Myocyte (in vitro differentiated cells): ENCODE results near the gene SLC12A8. TPM values are rescaled to one million over a fixed set of nuclear protein-coding genes. Genes with fewer than 3 reads are reported as not detected.

ENCODE experiments used
- DNase-seq: peaks from one replicate; pipeline ENCODE4 v3.0.0-alpha.2; 2012; ENCODE audit warnings: low read depth
- total RNA-seq: library from RNA; depleted of rRNA; stranded (reverse); fragments of >200 nt; gene quantifications from 2 replicates; pipeline ENCODE4 v1.2.3, GENCODE V29; 2014

SLC12A8 gene
- total RNA-seq, 1 donor from 2014 or later: 10.2 TPM

GRCh38 chr3:125154800-125155269 is 57.7 kb downstream of the SLC12A8 start:
- DNase-seq: no peak

- DNase-seq: no peak
Measured at GRCh38 chr3:125154110-125154509, 58.4 kb downstream of the SLC12A8 start.

DNA sequence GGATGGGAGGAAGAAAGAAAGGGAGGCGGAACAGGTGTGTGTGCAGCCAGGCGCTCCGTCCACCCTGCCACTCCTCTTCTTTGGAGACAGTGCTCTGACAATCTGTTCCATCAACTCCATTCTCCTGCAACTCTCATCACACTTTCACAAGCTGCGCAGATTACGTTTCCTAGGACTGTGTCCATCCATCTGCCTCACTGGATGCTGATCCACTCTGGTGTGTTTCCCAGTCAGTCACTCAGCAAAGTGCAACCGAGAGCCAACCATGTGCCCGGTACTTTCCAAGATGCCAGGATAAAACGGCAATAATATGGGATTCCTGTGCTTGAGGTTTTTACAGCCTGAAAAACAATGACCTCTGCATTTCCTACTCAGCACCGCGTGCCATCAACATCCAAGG is 59.6 kb downstream of the SLC12A8 start:
- no peak for DNase-seq

- no peak for DNase-seq
Measured at GRCh38 chr3:125151916-125152315, 60.6 kb downstream of the SLC12A8 start.

GRCh38 chr3:125151442-125151817 is 61.1 kb downstream of the SLC12A8 start:
- DNase-seq: no peak

GRCh38 chr3:125150525-125151441 is 61.8 kb downstream of the SLC12A8 start:
- DNase-seq: peak; percentile 44

DNA sequence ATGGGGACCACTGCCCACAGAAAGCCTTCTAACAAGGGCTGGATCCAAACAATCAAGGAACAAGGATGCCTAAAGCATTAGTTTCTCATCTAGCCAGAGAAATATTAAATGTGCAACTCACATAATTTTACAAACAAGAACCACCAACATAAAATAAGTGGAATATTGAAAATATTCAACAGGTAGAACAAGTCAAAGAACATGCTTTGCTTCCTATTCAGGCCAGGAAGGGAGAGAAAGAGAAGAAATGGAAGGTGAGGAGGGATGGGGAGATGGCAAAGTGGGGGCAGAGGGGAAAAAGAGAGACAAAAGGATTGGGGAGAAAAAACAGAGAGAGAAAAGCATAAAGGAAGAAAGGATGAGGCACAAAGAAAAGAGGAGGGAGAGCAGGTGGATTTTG is 63.1 kb downstream of the SLC12A8 start:
- no peak for DNase-seq

- peak; percentile 94 for DNase-seq
Measured at GRCh38 chr3:125148836-125149235, 63.7 kb downstream of the SLC12A8 start.

DNA sequence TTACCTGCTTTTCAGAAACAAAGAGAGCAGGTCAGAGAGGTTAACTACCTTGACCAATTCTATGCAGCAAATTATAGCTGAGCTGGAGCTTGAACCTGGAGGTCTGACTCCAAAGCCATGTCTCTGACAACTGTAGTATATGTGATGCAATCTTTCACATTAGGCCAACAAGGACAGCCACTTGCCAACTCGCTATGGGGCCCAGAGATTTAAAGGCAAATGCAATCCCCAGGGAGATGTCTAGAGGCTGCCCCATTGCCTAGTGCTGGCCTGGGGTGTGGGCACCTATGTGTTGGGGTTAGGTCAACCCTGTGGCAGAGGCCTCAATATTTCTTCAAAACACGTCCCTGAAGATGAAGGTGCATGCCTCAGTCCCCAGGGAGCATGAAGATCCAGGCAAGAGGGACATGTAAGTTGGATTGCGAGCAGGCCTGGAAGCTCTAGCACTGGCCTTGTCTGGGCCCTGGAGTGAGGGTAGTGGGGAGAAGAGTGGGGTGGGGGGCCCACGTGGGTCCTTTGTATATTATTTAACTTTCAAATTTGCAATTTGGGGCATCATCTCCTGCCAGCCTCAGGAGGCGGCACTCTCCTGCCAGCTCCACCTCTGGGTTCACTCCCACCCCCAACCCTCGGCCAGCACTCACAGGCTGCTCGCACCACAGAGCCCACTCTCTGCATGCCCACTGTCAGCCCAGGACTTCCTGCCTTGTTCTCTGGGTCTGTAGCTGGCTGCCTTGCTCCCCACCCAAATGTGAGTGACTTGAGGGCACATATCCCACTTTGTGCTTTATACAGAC is 64.3 kb downstream of the SLC12A8 start:
- DNase-seq: no peak

DNA sequence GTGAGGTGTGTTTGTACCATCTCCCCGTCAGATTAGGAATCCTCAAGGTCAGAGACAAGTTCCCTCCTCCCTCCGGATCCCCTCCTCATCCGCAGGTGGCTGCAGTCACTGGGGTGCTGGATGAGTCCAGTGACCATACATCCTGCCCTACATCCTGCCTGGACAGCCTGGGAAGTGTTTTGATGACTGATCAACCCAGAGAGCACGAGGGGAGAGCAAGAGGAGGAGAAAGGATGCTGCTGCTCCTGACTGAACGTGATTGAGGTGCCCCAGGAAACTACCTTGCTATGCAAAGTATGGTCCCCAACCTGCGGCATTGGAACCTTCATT is 65.1 kb downstream of the SLC12A8 start:
- no peak for DNase-seq

DNA sequence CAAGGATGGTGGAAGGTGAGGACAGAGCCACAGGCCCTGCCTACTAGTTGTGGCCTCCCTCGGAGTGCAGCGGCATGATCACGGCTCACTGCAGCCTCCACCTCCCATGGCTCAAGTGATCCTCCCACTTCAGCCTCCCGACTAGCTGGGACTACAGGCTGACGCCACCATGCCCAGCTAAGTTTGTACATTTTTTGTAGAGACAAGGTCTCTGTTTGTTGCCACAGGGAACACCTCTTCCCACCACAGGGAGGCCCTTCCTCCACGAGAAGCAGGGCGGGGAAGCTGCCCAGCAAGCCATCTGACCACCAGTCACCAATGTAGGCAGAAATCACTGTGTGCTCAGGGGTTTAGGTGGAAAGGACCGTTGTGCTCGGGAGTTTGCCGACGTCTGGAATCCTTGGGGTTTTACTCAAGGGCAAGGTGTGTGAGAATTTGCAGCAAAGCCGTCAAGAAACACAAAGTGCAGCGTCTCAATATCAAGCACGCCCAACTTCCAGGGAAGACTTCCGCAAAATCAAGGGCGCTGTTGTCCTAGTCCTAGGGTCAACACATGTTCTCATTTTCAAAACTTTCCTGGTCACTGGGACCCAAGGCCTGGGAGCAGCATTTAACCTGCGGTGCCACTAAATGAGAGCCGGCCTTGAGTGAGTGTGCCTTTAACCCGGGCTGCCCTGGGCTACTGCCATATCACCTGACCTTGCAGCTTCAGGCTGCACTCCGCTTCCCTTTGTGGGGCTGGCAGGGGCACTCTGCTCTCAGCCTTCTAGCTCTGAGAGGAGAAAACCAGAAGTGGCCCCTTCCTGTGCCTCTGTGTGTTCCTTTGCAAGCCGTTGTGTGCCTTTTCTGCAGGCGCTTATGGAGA is 65.7 kb downstream of the SLC12A8 start:
- no peak for DNase-seq

- DNase-seq: no peak
Measured at GRCh38 chr3:125145751-125146475, 66.6 kb downstream of the SLC12A8 start.

DNA sequence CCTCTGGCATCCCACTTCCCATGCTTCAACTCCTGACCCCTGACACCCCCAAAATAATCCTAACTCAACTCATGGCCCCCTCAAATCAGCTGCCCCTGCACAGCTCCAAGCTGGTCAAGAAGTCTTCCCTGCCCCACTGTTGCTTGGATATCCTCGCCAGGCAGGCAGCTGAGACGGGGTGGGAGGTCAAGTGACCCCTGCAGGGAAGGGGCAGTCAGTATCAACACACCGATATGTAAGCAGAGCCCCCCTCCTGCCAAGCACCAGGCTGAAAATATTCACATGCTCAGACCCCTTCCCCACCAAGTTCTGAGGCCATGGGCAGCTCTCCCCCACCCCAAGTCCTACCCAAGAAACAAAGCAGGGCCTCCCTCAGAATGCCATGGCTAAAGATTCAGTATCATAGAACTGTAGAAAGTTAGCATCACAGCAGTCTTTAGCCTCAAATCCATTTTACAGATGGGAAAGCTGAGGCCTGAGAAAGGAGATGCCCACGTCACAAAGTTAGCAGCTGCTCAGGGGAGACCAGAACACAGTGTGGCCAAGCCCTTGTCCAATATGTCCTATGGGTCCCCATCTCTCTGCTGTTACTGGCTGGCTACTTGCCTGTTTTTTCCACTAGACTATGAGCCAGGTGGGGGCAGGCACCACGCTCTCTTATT is 67.8 kb downstream of the SLC12A8 start:
- no peak for DNase-seq

DNA sequence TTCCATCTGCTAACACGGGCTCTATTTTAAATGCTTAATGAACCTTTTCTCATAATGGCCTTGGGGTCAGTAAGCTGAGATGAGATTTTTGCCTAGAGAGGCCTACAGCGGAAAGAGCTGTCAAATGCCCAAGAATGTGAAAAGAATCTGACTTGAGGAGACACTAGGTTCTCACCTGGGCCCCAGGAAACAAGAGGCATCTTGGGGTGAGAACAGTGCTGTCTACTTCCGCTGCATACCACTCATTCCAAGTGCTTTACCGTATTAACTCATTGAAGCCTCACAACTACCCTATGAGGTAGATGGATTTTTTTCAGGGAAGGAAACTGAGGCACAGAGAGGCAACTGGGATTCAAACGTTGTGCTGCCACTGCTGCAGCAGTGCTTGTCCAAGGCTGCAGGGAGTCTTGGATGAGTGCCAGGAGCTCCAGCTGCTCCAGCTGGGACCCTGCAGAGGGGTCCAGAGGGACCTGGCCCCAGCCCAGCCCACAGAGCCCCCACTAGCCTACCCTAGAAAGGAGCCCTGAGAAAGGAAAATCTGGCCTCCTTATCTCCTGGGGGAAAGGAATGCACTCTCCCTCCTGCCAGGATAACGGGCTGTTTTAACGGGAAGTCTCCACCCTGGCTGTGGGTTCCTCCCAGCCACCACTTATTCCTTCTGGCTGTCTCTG is 68.4 kb downstream of the SLC12A8 start:
- no peak for DNase-seq

GRCh38 chr3:125143538-125143937 is 69.0 kb downstream of the SLC12A8 start:
- DNase-seq: no peak

GRCh38 chr3:125142940-125143339 is 69.6 kb downstream of the SLC12A8 start:
- no peak for DNase-seq

DNA sequence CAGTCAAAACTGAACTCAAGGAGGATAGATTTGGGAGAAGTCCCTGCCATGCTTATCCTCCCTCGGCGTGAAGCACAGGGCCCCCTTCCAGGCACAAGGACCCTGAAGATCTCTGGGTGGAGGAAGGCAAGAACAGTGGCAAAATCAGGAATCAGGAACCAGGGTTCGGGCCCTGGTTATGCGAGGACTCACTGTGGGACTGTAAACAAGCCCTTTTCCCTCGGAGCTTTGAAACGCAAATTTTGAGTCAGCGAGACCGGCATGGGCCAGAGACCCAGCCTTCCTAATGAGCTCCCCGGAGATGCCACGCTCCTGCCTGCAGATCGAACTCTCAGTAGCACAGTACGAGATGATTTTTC is 70.1 kb downstream of the SLC12A8 start:
- DNase-seq: no peak

DNA sequence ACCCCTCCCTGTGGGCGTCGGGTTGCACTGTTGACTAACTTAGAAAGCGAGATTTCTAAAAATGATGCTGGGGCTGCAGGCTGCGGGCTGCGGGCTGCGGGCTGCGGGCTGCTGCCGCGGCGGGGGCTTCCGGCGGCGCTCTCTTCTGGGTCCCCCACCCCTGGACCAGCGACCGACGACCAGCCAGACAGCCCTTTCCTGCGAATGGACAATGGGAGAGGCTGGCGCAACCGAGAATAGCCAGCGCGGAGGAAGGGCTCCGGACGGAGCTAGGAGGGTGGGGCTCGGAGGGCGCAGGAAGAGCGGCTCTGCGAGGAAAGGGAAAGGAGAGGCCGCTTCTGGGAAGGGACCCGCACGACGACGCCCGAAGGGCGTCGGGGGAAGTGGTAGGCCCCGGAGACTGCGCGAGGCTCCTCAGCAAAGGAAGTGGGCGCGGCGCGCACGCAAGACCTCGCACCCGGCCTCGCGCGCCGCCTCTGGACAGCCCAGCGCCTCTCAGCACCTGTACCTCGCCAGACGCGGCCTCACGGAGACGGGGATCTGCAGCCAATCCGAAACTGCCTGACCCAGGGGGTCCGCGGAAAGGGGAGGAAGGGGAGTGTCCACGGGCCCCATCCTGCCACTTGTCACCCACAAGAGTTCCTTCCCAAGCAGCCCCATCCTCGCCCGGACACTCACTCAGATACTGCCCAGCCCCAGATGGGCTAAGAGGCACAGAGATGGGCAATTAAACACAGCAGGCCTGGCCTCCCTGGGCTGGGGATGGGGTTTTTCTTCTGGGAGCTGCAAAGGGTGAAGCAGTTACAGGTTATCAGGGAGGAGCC is 70.7 kb downstream of the SLC12A8 start:
- no peak for DNase-seq
